HEK293 (cell line): Measurements from ENCODE around the gene PLCB3.

ENCODE experiments used
- EGR2 ChIP-seq: fragments of 450-650 bp; formaldehyde crosslinking; IDR thresholded peaks from 2 replicates; pipeline ENCODE4 v1.5.1; 2016; ENCODE audit warnings: low read depth, missing biosample characterization, missing genetic modification characterization
- HOXA7 ChIP-seq: sonication (generic); formaldehyde crosslinking; IDR thresholded peaks from 2 replicates; pipeline ENCODE4 v1.8.1; 2022; ENCODE audit warnings: missing genetic modification reagents, borderline replicate concordance
- KLF1 ChIP-seq: fragments of 450-650 bp; formaldehyde crosslinking; IDR thresholded peaks from 2 replicates; pipeline ENCODE4 v1.5.1; 2016; ENCODE audit warnings: missing biosample characterization, missing genetic modification characterization
- KLF9 ChIP-seq: fragments of 450-650 bp; formaldehyde crosslinking; IDR thresholded peaks from 2 replicates; pipeline ENCODE4 v1.5.1; 2016; ENCODE audit warnings: missing biosample characterization, missing genetic modification characterization, low read depth
- OVOL3 ChIP-seq: fragments of 450-650 bp; formaldehyde crosslinking; IDR thresholded peaks from 2 replicates; pipeline ENCODE4 v1.5.1; 2016; ENCODE audit warnings: missing biosample characterization, missing genetic modification characterization
- ZBTB1 ChIP-seq: fragments of 450-650 bp; formaldehyde crosslinking; IDR thresholded peaks from 2 replicates; pipeline ENCODE4 v1.5.1; 2016; ENCODE audit warnings: missing biosample characterization, missing genetic modification characterization
- ZBTB7A ChIP-seq: fragments of 450-650 bp; formaldehyde crosslinking; IDR thresholded peaks from 2 replicates; pipeline ENCODE4 v1.5.1; 2016; ENCODE audit warnings: low read depth, missing biosample characterization, missing genetic modification characterization
- ZNF184 ChIP-seq: fragments of 450-650 bp; IDR thresholded peaks from 2 replicates; pipeline ENCODE4 v1.5.1; 2018; ENCODE audit warnings: missing biosample characterization, mild to moderate bottlenecking, missing genetic modification characterization
- ZNF23 ChIP-seq: fragments of 450-650 bp; formaldehyde crosslinking; IDR thresholded peaks from 2 replicates; pipeline ENCODE4 v1.5.1; 2016; ENCODE audit warnings: missing biosample characterization, missing genetic modification characterization, borderline replicate concordance
- ZNF274 ChIP-seq, 2 experiments: fragments of 200-500 bp in 1 of 2; fragments of 450-650 bp in 1 of 2; sonication (Bioruptor generic) in 1 of 2; formaldehyde crosslinking in 1 of 2; IDR thresholded peaks; 2 replicates each; pipeline versions ENCODE4 v1.5.1 to v1.6.1; 2014 to 2016; ENCODE audit warnings: borderline replicate concordance in 1 of 2, inconsistent platforms in 1 of 2, low read length in 1 of 2, missing biosample characterization in 1 of 2, missing genetic modification characterization in 1 of 2
- ZNF426 ChIP-seq: fragments of 450-650 bp; formaldehyde crosslinking; IDR thresholded peaks from 2 replicates; pipeline ENCODE4 v1.5.1; 2017; ENCODE audit warnings: missing biosample characterization, missing genetic modification characterization, mild to moderate bottlenecking, inconsistent platforms, moderate library complexity
- ZNF843 ChIP-seq: fragments of 450-650 bp; formaldehyde crosslinking; IDR thresholded peaks from 2 replicates; pipeline ENCODE4 v1.5.1; 2016; ENCODE audit warnings: missing biosample characterization, missing genetic modification characterization
- TF ChIP-seq, protein P1 (sequence below): fragments of 450-650 bp; formaldehyde crosslinking; IDR thresholded peaks from 2 replicates; pipeline ENCODE4 v1.5.1; 2016; ENCODE audit warnings: missing biosample characterization, missing genetic modification characterization

DNA sequence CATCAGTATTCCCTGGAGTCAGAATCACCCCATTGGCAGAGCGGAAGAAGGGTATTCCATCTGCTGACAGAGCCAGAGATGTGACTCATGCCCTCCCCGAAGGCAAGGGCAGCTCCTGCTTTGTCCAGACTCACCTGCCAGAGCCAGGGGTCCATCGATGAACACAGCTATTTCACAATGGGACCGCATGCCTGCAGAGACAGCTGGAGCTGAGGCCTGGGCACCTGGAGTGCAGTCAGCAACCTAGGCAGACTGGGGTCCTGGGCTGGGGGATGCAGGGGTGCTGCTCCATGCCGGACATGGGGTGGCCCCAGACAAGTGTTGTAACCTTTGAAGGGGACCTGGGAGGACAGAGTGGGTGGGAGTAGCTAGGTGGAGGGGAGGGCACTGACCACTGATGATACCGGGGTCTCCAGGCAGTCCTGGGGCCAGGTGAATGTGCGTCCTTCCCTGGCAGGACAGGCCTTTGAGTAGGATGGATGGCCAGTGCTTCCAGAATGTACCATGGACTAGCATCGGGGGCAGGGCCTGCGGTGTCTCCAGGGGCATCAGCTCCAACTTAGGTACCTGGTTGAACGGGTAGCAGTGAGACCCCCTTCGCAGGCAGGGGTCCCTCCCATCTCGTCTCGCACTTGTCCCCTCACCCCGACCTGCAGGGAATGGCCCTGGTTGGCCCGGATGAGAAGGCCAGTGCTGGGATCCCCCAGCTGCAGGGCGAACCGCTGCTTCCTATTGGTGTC is 27.0 kb upstream of the PLCB3 start:
- TF ChIP-seq, protein P1, sequence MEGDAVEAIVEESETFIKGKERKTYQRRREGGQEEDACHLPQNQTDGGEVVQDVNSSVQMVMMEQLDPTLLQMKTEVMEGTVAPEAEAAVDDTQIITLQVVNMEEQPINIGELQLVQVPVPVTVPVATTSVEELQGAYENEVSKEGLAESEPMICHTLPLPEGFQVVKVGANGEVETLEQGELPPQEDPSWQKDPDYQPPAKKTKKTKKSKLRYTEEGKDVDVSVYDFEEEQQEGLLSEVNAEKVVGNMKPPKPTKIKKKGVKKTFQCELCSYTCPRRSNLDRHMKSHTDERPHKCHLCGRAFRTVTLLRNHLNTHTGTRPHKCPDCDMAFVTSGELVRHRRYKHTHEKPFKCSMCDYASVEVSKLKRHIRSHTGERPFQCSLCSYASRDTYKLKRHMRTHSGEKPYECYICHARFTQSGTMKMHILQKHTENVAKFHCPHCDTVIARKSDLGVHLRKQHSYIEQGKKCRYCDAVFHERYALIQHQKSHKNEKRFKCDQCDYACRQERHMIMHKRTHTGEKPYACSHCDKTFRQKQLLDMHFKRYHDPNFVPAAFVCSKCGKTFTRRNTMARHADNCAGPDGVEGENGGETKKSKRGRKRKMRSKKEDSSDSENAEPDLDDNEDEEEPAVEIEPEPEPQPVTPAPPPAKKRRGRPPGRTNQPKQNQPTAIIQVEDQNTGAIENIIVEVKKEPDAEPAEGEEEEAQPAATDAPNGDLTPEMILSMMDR = no peak
- TF ChIP-seq ZBTB7A (no peak), ZNF23 (tag by site-specific recombination) (no peak), ZNF843 (tag by site-specific recombination) (no peak), ZNF184 (tag by site-specific recombination) (no peak), KLF1 (tag by site-specific recombination) (no peak), EGR2 (tag by site-specific recombination) (no peak), ZBTB1 (tag by site-specific recombination) (no peak), OVOL3 (tag by site-specific recombination) (no peak), HOXA7 (CRISPR knock-in tag) (no peak), ZNF274 (IDR thresholded peaks at IDR 0.05; ENCODE audit: low read length) (no peak), ZNF274 (tag by site-specific recombination; IDR thresholded peaks at IDR 0.05; ENCODE audit: borderline replicate concordance) (no peak), ZNF426 (tag by site-specific recombination) (no peak), KLF9 (tag by site-specific recombination) (no peak)
